Ishikawa (cell line): Measurements from ENCODE around the gene RBPMS2.

Experiments
- FOXM1 ChIP-seq: IDR thresholded peaks from 2 replicates; pipeline ENCODE4 v1.6.1; 2012; ENCODE audit warnings: low read depth, borderline replicate concordance
- RAD21 ChIP-seq: IDR thresholded peaks from 2 replicates; pipeline ENCODE4 v1.6.1; 2012; ENCODE audit warnings: low read depth
- TAF1 ChIP-seq: IDR thresholded peaks from 2 replicates; pipeline ENCODE4 v1.6.1; 2012; ENCODE audit warnings: low read depth, mild to moderate bottlenecking
- TEAD4 ChIP-seq: IDR thresholded peaks from 2 replicates; pipeline ENCODE4 v1.6.1; 2012
- USF1 ChIP-seq: IDR thresholded peaks from 2 replicates; pipeline ENCODE4 v1.6.1; 2012
- YY1 ChIP-seq: IDR thresholded peaks from 2 replicates; pipeline ENCODE4 v1.6.1; 2012; ENCODE audit warnings: low read depth

GRCh38 chr15:64776402-64776786 is 1.0 kb upstream of the RBPMS2 start:
- no peak for TF ChIP-seq TEAD4
- TF ChIP-seq RAD21, result no peak
- TF ChIP-seq YY1, result no peak
- TF ChIP-seq USF1, result no peak
- TF ChIP-seq FOXM1, result no peak
- no peak for TF ChIP-seq TAF1
